K562 (cell line): ENCODE results near the gene CAPN13. TPM values are rescaled to one million over a fixed set of nuclear protein-coding genes. Genes with fewer than 3 reads are reported as not detected.

Experiments used
- BHLHE40 ChIP-seq: IDR thresholded peaks from 2 replicates; pipeline ENCODE4 v1.6.1; 2011; ENCODE audit warnings: low read length, improper control_type of control experiment
- BRF2 ChIP-seq: IDR thresholded peaks from 3 replicates; pipeline ENCODE4 v1.6.1; 2011; ENCODE audit warnings: borderline replicate concordance, mild to moderate bottlenecking; ENCODE audit not compliant: insufficient read length, insufficient read depth
- GTF2E2 ChIP-seq: fragments of 200-800 bp; sonication (Bioruptor generic); IDR thresholded peaks from 2 replicates; pipeline ENCODE4 v1.6.1; 2016; ENCODE audit warnings: missing genetic modification characterization, missing compliant biosample characterization
- HDGF ChIP-seq: fragments of 450-650 bp; IDR thresholded peaks from 2 replicates; pipeline ENCODE4 v1.6.1; 2016
- HIVEP1 ChIP-seq: fragments of 250-450 bp; sonication (Bioruptor Pico); IDR thresholded peaks from 2 replicates; pipeline ENCODE4 v1.4.0; 2020; ENCODE audit warnings: mild to moderate bottlenecking
- HMBOX1 ChIP-seq: sonication (generic); IDR thresholded peaks from 2 replicates; pipeline ENCODE4 v1.6.1; 2016
- JUN ChIP-seq, 2 experiments: sonication (generic) in 1 of 2; formaldehyde crosslinking in 1 of 2; IDR thresholded peaks; 2 replicates each; pipeline versions ENCODE4 v1.6.1 to v1.8.0; 2012 to 2022; ENCODE audit warnings: borderline replicate concordance in 2 of 2, mild to moderate bottlenecking in 2 of 2, improper control_type of control experiment in 1 of 2, low read depth in 1 of 2, low read length in 1 of 2, missing genetic modification reagents in 1 of 2
- RAD51 ChIP-seq: fragments of 450-650 bp; IDR thresholded peaks from 2 replicates; pipeline ENCODE4 v1.7.1; 2016; ENCODE audit warnings: low read depth, mild to moderate bottlenecking, borderline replicate concordance
- RNF219 ChIP-seq: fragments of 250-450 bp; sonication (Bioruptor Pico); IDR thresholded peaks from 2 replicates; pipeline ENCODE4 v1.5.0; 2022; ENCODE audit warnings: mild to moderate bottlenecking
- SAP30 ChIP-seq: fragments of 200-600 bp; sonication (generic); IDR thresholded peaks from 2 replicates; pipeline ENCODE4 v1.6.1; 2012; ENCODE audit warnings: borderline replicate concordance, low read depth, mild to moderate bottlenecking, moderate library complexity, low read length, control low read depth, inconsistent platforms; ENCODE audit not compliant: insufficient read depth, poor library complexity, severe bottlenecking
- SMARCA4 ChIP-seq: fragments of 450-650 bp; IDR thresholded peaks from 2 replicates; pipeline ENCODE4 v1.6.1; 2016
- ZNF280B ChIP-seq: fragments of 250-450 bp; sonication (Bioruptor Pico); IDR thresholded peaks from 2 replicates; pipeline ENCODE4 v1.5.1; 2021; ENCODE audit warnings: mild to moderate bottlenecking
- polyA plus RNA-seq, 8 experiments: library from polyadenylated mRNA; depleted of rRNA in 4 of 8; stranded (reverse) in 5 of 8; unstranded in 3 of 8; fragments of >200 nt; fragmentation: Nextera tagmentation in 2 of 8; fragmentation: Illumina TruSeq in 1 of 8; extraction: Ambion mirVana in 2 of 8; extraction: Trizol in 1 of 8; gene quantifications; 2 replicates each; pipeline versions ENCODE4 v1.2.1 to v1.2.3, GENCODE V29; 2011 to 2014; ENCODE audit warnings: inconsistent platforms in 1 of 8, missing spikeins in 1 of 8
- total RNA-seq, 7 experiments: library from RNA; depleted of rRNA in 6 of 7; stranded (reverse); fragments of >200 nt in 6 of 7; fragmentation: Illumina TruSeq in 2 of 7; extraction: Trizol in 2 of 7; gene quantifications; 2 replicates each; pipeline versions ENCODE4 v1.2.1 to v1.2.3, GENCODE V29; 2011 to 2021; ENCODE audit warnings: low replicate concordance in 1 of 7

CAPN13 gene
- total and polyA plus RNA-seq, 9 of the 15 experiments (the other 6 are each of a cell fraction or from before 2014, with no cell fraction given) = not detected

- TF ChIP-seq RNF219 (CRISPR knock-in tag) (no peak), BRF2 (no peak), SAP30 (no peak), BHLHE40 (no peak), SMARCA4 (no peak), ZNF280B (CRISPR knock-in tag) (no peak), HDGF (no peak), JUN (IDR thresholded peaks at IDR 0.05; ENCODE audit: borderline replicate concordance, low read depth, low read length) (no peak), JUN (CRISPR knock-in tag; IDR thresholded peaks at IDR 0.05; ENCODE audit: borderline replicate concordance) (no peak), GTF2E2 (no peak), HIVEP1 (CRISPR knock-in tag) (no peak), HMBOX1 (no peak), RAD51 (no peak)
Observed at GRCh38 chr2:30709516-30709915, 97.7 kb downstream of the CAPN13 start (continued).
